Measurements from ENCODE around the gene PSME3IP1. TPM values are rescaled to one million over a fixed set of nuclear protein-coding genes. Genes with fewer than 3 reads are reported as not detected.
A peak's percentile ranks its signal among the peaks of the same experiment; 100 is the strongest.

Gene PSME3IP1
- total RNA-seq, 1 donor from 2014 or later = 76.0 TPM

- DNase-seq (ENCODE audit: low read depth) = no peak
Measured at GRCh38 chr16:57169327-57169726, 16.5 kb downstream of the PSME3IP1 start.

GRCh38 chr16:57167953-57168352 is 17.9 kb downstream of the PSME3IP1 start:
- DNase-seq (ENCODE audit: low read depth) = peak; percentile 56

GRCh38 chr16:57167538-57167937 is 18.3 kb downstream of the PSME3IP1 start:
- no peak for DNase-seq (ENCODE audit: low read depth)

GRCh38 chr16:57166951-57167350 is 18.9 kb downstream of the PSME3IP1 start:
- DNase-seq (ENCODE audit: low read depth) = no peak

- no peak for DNase-seq (ENCODE audit: low read depth)
Measured at GRCh38 chr16:57166451-57166850, 19.4 kb downstream of the PSME3IP1 start.

GRCh38 chr16:57165938-57166337 is 19.9 kb downstream of the PSME3IP1 start:
- no peak for DNase-seq (ENCODE audit: low read depth)

GRCh38 chr16:57165483-57165882 is 20.4 kb downstream of the PSME3IP1 start:
- DNase-seq (ENCODE audit: low read depth) = no peak

GRCh38 chr16:57163842-57164241 is 22.0 kb downstream of the PSME3IP1 start:
- no peak for DNase-seq (ENCODE audit: low read depth)

GRCh38 chr16:57159447-57159846 is 26.4 kb downstream of the PSME3IP1 start:
- DNase-seq (ENCODE audit: low read depth) = no peak

- DNase-seq (ENCODE audit: low read depth) = no peak
Measured at GRCh38 chr16:57157533-57157932, 28.3 kb downstream of the PSME3IP1 start.

- no peak for DNase-seq (ENCODE audit: low read depth)
Measured at GRCh38 chr16:57156351-57156703, 29.5 kb downstream of the PSME3IP1 start.

- no peak for DNase-seq (ENCODE audit: low read depth)
Measured at GRCh38 chr16:57155702-57156350, 30.0 kb downstream of the PSME3IP1 start.

GRCh38 chr16:57153841-57154240 is 32.0 kb downstream of the PSME3IP1 start:
- DNase-seq (ENCODE audit: low read depth) = no peak

GRCh38 chr16:57152096-57153093 is 33.4 kb downstream of the PSME3IP1 start:
- no peak for DNase-seq (ENCODE audit: low read depth)

GRCh38 chr16:57151369-57151768 is 34.5 kb downstream of the PSME3IP1 start:
- DNase-seq (ENCODE audit: low read depth) = no peak

- no peak for DNase-seq (ENCODE audit: low read depth)
Measured at GRCh38 chr16:57150682-57151330, 35.0 kb downstream of the PSME3IP1 start.

- DNase-seq (ENCODE audit: low read depth) = no peak
Measured at GRCh38 chr16:57149391-57149790, 36.4 kb downstream of the PSME3IP1 start.

- DNase-seq (ENCODE audit: low read depth) = no peak
Measured at GRCh38 chr16:57148481-57148880, 37.4 kb downstream of the PSME3IP1 start.

GRCh38 chr16:57147381-57148221 is 38.2 kb downstream of the PSME3IP1 start:
- DNase-seq (ENCODE audit: low read depth) = peak; percentile 47

- DNase-seq (ENCODE audit: low read depth) = no peak
Measured at GRCh38 chr16:57146735-57147134, 39.1 kb downstream of the PSME3IP1 start.

- no peak for DNase-seq (ENCODE audit: low read depth)
Measured at GRCh38 chr16:57146040-57146647, 39.7 kb downstream of the PSME3IP1 start.
